IMR-90 (cell line): ENCODE measurements around the gene SEMA5A.

ENCODE experiments used
- BHLHE40 ChIP-seq: fragments of 150-350 bp; IDR thresholded peaks from 2 replicates; pipeline ENCODE4 v1.6.1; 2016; ENCODE audit warnings: mild to moderate bottlenecking, low read depth, low read length
- CEBPB ChIP-seq: IDR thresholded peaks from 2 replicates; pipeline ENCODE4 v1.6.1; 2012; ENCODE audit warnings: low read depth, low read length, improper control_type of control experiment
- CHD1 ChIP-seq: IDR thresholded peaks from 2 replicates; pipeline ENCODE4 v1.6.1; 2012; ENCODE audit warnings: low read depth, low read length, improper control_type of control experiment
- MXI1 ChIP-seq: IDR thresholded peaks from 2 replicates; pipeline ENCODE4 v1.6.1; 2012; ENCODE audit warnings: low read depth, mild to moderate bottlenecking, low read length, moderate library complexity, borderline replicate concordance
- POLR2A ChIP-seq: IDR thresholded peaks from 2 replicates; pipeline ENCODE4 v1.6.1; 2012; ENCODE audit warnings: mild to moderate bottlenecking, low read depth, low read length
- RAD21 ChIP-seq: IDR thresholded peaks from 2 replicates; pipeline ENCODE4 v1.6.1; 2012; ENCODE audit warnings: low read length, improper control_type of control experiment
- RFX5 ChIP-seq: IDR thresholded peaks from 2 replicates; pipeline ENCODE4 v1.8.0; 2012; ENCODE audit warnings: low read depth, mild to moderate bottlenecking, low read length, moderate library complexity
- SMC3 ChIP-seq: fragments of 150-350 bp; IDR thresholded peaks from 2 replicates; pipeline ENCODE4 v1.6.1; 2016; ENCODE audit warnings: low read depth, mild to moderate bottlenecking, antibody characterized with exemption, low read length, moderate library complexity
- TF ChIP-seq, protein P1 (sequence below): conservative IDR thresholded peaks from 2 replicates; pipeline ENCODE4 v1.5.1; 2012; ENCODE audit warnings: mild to moderate bottlenecking, low read depth, low read length, improper control_type of control experiment
- TF ChIP-seq, protein P2 (sequence below): fragments of 150-350 bp; IDR thresholded peaks from 2 replicates; pipeline ENCODE4 v1.6.1; 2017; ENCODE audit warnings: mild to moderate bottlenecking, antibody characterized with exemption, low read length, low read depth
- TF ChIP-seq, protein P3 (sequence below): fragments of 150-350 bp; IDR thresholded peaks from 2 replicates; pipeline ENCODE4 v1.6.1; 2016; ENCODE audit warnings: low read depth, mild to moderate bottlenecking, low read length, moderate library complexity, borderline replicate concordance

DNA sequence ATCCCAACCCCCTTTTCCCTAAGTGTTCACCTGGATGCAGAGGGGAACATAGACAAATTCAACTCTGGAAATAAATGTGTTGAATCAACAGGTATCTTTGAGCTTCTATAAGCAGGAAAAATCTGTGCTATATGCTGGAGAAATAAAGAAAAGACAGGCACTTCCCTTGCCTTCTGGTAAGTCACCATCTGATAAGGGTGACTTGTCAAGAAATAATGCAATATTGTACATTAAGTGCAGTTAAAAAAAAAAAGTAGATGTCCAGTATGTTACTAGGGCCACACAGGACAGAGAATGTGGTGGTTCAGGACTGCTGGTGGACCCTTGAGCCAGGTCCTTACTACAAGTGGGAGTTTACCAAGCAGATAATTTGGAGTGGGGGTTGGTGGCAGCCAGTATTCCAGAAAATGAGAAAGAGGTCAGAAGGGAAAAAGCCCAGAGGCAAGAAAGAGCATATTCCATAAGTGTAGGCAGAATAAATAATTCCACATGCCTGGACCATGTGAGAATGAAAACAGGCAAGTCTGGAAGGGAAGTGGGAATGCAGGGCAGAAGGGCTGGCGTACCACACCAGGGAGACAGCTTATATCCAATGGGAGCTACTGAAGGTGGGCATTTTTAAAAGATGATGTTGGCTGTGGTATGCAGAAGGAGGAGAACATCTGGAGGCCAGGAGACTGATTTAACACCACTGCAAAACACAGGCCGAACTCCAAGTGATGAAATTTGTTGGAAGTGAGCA is 209.9 kb downstream of the SEMA5A start:
- TF ChIP-seq CHD1 (no peak), MXI1 (no peak), POLR2A (no peak), CEBPB (no peak), SMC3 (no peak), RAD21 (no peak), BHLHE40 (no peak), RFX5 (no peak)
- TF ChIP-seq, protein P1, sequence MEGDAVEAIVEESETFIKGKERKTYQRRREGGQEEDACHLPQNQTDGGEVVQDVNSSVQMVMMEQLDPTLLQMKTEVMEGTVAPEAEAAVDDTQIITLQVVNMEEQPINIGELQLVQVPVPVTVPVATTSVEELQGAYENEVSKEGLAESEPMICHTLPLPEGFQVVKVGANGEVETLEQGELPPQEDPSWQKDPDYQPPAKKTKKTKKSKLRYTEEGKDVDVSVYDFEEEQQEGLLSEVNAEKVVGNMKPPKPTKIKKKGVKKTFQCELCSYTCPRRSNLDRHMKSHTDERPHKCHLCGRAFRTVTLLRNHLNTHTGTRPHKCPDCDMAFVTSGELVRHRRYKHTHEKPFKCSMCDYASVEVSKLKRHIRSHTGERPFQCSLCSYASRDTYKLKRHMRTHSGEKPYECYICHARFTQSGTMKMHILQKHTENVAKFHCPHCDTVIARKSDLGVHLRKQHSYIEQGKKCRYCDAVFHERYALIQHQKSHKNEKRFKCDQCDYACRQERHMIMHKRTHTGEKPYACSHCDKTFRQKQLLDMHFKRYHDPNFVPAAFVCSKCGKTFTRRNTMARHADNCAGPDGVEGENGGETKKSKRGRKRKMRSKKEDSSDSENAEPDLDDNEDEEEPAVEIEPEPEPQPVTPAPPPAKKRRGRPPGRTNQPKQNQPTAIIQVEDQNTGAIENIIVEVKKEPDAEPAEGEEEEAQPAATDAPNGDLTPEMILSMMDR: no peak
- TF ChIP-seq, protein P2, sequence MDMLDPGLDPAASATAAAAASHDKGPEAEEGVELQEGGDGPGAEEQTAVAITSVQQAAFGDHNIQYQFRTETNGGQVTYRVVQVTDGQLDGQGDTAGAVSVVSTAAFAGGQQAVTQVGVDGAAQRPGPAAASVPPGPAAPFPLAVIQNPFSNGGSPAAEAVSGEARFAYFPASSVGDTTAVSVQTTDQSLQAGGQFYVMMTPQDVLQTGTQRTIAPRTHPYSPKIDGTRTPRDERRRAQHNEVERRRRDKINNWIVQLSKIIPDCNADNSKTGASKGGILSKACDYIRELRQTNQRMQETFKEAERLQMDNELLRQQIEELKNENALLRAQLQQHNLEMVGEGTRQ: no peak
- TF ChIP-seq, protein P3, sequence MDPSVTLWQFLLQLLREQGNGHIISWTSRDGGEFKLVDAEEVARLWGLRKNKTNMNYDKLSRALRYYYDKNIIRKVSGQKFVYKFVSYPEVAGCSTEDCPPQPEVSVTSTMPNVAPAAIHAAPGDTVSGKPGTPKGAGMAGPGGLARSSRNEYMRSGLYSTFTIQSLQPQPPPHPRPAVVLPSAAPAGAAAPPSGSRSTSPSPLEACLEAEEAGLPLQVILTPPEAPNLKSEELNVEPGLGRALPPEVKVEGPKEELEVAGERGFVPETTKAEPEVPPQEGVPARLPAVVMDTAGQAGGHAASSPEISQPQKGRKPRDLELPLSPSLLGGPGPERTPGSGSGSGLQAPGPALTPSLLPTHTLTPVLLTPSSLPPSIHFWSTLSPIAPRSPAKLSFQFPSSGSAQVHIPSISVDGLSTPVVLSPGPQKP: no peak
